HepG2 (cell line): ENCODE measurements around the gene BMP2K. TPM values are rescaled to one million over a fixed set of nuclear protein-coding genes. Genes with fewer than 3 reads are reported as not detected.

ENCODE experiments used
- CBX1 ChIP-seq: IDR thresholded peaks from one replicate; pipeline ENCODE4 v1.6.1; 2016; ENCODE audit warnings: antibody characterized with exemption, low read depth
- CHD2 ChIP-seq: IDR thresholded peaks from 2 replicates; pipeline ENCODE4 v1.6.1; 2011; ENCODE audit warnings: low read depth, low read length, improper control_type of control experiment
- GABPA ChIP-seq, 2 experiments: IDR thresholded peaks; 2 replicates each; pipeline ENCODE4 v1.6.1; 2011 to 2016; ENCODE audit warnings: low read depth in 2 of 2, low read length in 1 of 2, missing biosample characterization in 1 of 2, missing genetic modification characterization in 1 of 2
- HMGXB4 ChIP-seq, 2 experiments: sonication (generic) in 1 of 2; formaldehyde crosslinking in 1 of 2; IDR thresholded peaks; 2 replicates each; pipeline versions ENCODE4 v1.4.0 to v1.6.1; 2018 to 2020; ENCODE audit warnings: missing genetic modification reagents in 2 of 2, borderline replicate concordance in 1 of 2, low read depth in 1 of 2, mild to moderate bottlenecking in 1 of 2, missing biosample characterization in 1 of 2
- HNRNPLL ChIP-seq: fragments of 200-400 bp; formaldehyde crosslinking; IDR thresholded peaks from 2 replicates; pipeline ENCODE4 v1.6.1; 2017; ENCODE audit warnings: mild to moderate bottlenecking, low read depth, low read length; ENCODE audit not compliant: poor library complexity, severe bottlenecking
- IRX3 ChIP-seq: sonication (generic); formaldehyde crosslinking; IDR thresholded peaks from 2 replicates; pipeline ENCODE4 v1.8.1; 2023; ENCODE audit warnings: mild to moderate bottlenecking, low read depth, missing genetic modification reagents, borderline replicate concordance
- MXI1 ChIP-seq: IDR thresholded peaks from 3 replicates; pipeline ENCODE4 v1.6.1; 2012; ENCODE audit warnings: low read depth, low read length, inconsistent platforms, borderline replicate concordance
- NONO ChIP-seq, 2 experiments: fragments of 450-650 bp in 1 of 2; sonication (generic) in 1 of 2; formaldehyde crosslinking in 1 of 2; IDR thresholded peaks in 1 of 2; conservative IDR thresholded peaks in 1 of 2; 2 replicates each; pipeline versions ENCODE4 v1.6.1 to v1.8.0; 2017 to 2022; ENCODE audit warnings: mild to moderate bottlenecking in 1 of 2, missing genetic modification reagents in 1 of 2, moderate library complexity in 1 of 2
- POLR2G ChIP-seq: fragments of 200-400 bp; formaldehyde crosslinking; IDR thresholded peaks from 2 replicates; pipeline ENCODE4 v1.6.1; 2018; ENCODE audit warnings: mild to moderate bottlenecking, low read depth, low read length, moderate library complexity
- TRIM24 ChIP-seq: sonication (generic); formaldehyde crosslinking; IDR thresholded peaks from 2 replicates; pipeline ENCODE4 v1.8.0; 2022; ENCODE audit warnings: mild to moderate bottlenecking, missing genetic modification reagents
- ZBTB39 ChIP-seq: sonication (generic); formaldehyde crosslinking; IDR thresholded peaks from 2 replicates; pipeline ENCODE4 v1.5.0; 2020; ENCODE audit warnings: missing genetic modification reagents
- ZFP62 ChIP-seq: sonication (generic); formaldehyde crosslinking; IDR thresholded peaks from 2 replicates; pipeline ENCODE4 v1.4.0; 2020; ENCODE audit warnings: missing genetic modification reagents
- ZNF343 ChIP-seq: sonication (generic); formaldehyde crosslinking; IDR thresholded peaks from 2 replicates; pipeline ENCODE4 v1.4.0; 2020; ENCODE audit warnings: mild to moderate bottlenecking, missing genetic modification reagents
- polyA plus RNA-seq, 8 experiments: library from polyadenylated mRNA; depleted of rRNA in 3 of 8; stranded (reverse) in 7 of 8; unstranded in 1 of 8; fragments of >200 nt; fragmentation: Illumina TruSeq in 4 of 8; extraction: Trizol in 4 of 8; gene quantifications; 2 replicates each; pipeline versions ENCODE4 v1.2.1 to v1.2.3, GENCODE V29; 2011 to 2016; ENCODE audit warnings: low read depth in 4 of 8, missing spikeins in 1 of 8, mixed read lengths in 1 of 8; ENCODE audit not compliant: insufficient read depth in 1 of 8
- total RNA-seq, 5 experiments: library from RNA; depleted of rRNA; stranded (reverse); fragments of >200 nt; fragmentation: Illumina TruSeq; extraction: Trizol; gene quantifications; 2 replicates each; pipeline ENCODE4 v1.2.3, GENCODE V29; 2016; ENCODE audit warnings: low read depth in 1 of 5
- TF ChIP-seq, protein P1 (sequence below): sonication (generic); formaldehyde crosslinking; IDR thresholded peaks from 2 replicates; pipeline ENCODE4 v1.5.0; 2020; ENCODE audit warnings: mild to moderate bottlenecking, missing genetic modification reagents, borderline replicate concordance

BMP2K gene
- total and polyA plus RNA-seq, 2 of the 13 experiments (the other 11 are each of a cell fraction or from before 2014, with no cell fraction given) = 8.6 to 15.2 TPM

DNA sequence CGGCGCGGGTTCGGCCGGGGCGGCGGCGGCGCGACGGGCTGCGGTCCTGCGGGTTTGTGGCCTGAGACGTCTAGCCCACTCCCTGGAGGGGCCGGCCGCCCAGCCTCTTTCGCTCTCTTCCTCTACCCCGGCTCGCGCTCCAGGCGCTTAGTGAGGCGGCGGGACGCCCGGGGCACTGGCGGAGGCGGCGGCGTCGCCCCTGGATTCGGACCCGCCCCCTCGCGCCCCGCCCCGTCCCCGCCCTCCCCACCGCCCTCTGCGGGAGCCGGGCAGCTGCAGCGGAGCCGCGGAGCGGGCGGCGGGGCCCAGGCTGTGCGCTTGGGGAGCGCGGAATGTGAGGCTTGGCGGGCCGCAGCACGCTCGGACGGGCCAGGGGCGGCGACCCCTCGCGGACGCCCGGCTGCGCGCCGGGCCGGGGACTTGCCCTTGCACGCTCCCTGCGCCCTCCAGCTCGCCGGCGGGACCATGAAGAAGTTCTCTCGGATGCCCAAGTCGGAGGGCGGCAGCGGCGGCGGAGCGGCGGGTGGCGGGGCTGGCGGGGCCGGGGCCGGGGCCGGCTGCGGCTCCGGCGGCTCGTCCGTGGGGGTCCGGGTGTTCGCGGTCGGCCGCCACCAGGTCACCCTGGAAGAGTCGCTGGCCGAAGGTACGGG is at the start of gene BMP2K (continued):
- TF ChIP-seq, protein P1, sequence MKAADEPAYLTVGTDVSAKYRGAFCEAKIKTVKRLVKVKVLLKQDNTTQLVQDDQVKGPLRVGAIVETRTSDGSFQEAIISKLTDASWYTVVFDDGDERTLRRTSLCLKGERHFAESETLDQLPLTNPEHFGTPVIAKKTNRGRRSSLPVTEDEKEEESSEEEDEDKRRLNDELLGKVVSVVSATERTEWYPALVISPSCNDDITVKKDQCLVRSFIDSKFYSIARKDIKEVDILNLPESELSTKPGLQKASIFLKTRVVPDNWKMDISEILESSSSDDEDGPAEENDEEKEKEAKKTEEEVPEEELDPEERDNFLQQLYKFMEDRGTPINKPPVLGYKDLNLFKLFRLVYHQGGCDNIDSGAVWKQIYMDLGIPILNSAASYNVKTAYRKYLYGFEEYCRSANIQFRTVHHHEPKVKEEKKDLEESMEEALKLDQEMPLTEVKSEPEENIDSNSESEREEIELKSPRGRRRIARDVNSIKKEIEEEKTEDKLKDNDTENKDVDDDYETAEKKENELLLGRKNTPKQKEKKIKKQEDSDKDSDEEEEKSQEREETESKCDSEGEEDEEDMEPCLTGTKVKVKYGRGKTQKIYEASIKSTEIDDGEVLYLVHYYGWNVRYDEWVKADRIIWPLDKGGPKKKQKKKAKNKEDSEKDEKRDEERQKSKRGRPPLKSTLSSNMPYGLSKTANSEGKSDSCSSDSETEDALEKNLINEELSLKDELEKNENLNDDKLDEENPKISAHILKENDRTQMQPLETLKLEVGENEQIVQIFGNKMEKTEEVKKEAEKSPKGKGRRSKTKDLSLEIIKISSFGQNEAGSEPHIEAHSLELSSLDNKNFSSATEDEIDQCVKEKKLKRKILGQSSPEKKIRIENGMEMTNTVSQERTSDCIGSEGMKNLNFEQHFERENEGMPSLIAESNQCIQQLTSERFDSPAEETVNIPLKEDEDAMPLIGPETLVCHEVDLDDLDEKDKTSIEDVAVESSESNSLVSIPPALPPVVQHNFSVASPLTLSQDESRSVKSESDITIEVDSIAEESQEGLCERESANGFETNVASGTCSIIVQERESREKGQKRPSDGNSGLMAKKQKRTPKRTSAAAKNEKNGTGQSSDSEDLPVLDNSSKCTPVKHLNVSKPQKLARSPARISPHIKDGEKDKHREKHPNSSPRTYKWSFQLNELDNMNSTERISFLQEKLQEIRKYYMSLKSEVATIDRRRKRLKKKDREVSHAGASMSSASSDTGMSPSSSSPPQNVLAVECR (CRISPR knock-in tag) = peak; percentile 46; the same call in 1 of the 2 replicates
- TF ChIP-seq CBX1 (peak; percentile 0), POLR2G (peak; percentile 64), IRX3 (CRISPR knock-in tag) (peak; percentile 1; the same call in 1 of the 2 replicates), CHD2 (no peak), ZBTB39 (CRISPR knock-in tag) (0 out of 2 replicates have a peak, but pooled peaks have one; percentile 2), TRIM24 (CRISPR knock-in tag) (no peak), GABPA (IDR thresholded peaks at IDR 0.05; ENCODE audit: low read depth, low read length) (no peak; the same call in 1 of the 2 replicates), GABPA (CRISPR knock-in tag; IDR thresholded peaks at IDR 0.05; ENCODE audit: low read depth) (no peak), NONO (IDR thresholded peaks at IDR 0.05) (no peak), NONO (CRISPR knock-in tag; conservative IDR thresholded peaks at IDR 0.05) (0 out of 2 replicates have a peak, but pooled peaks have one; percentile 7), ZFP62 (no peak), ZNF343 (CRISPR knock-in tag) (no peak), HNRNPLL (peak; percentile 60), HMGXB4 (CRISPR knock-in tag; IDR thresholded peaks at IDR 0.05; ENCODE audit: borderline replicate concordance in 1 of 2, low read depth in 1 of 2) (peak in 1 of 2 experiments; percentile 22; a peak in 2 of 4 replicates), MXI1 (0 out of 3 replicates have a peak, but pooled peaks have one; percentile 27)
